Calu3 (cell line): Measurements from ENCODE around the gene TIAL1. TPM values are rescaled to one million over a fixed set of nuclear protein-coding genes. Genes with fewer than 3 reads are reported as not detected.

ENCODE experiments used
- BruUV-seq: library from RNA; stranded (reverse); fragments of 400-500 nt; replicated peaks from 2 replicates; lab custom pipeline; 2021; lab: Mats Ljungman, UMichigan
- CTCF ChIA-PET: fragments of 300-600 bp; sonication (Branson Sonifier 250); formaldehyde crosslinking; loops from one replicate; lab custom pipeline; 2022; ENCODE audit warnings: antibody characterized with exemption; lab: Charles Lee
- DNase-seq: peaks from one replicate; pipeline ENCODE4 v3.0.0; 2022
- H3K27ac Mint-ChIP-seq: one replicate; pipeline ENCODE4 v1.8.0; 2022; ENCODE audit warnings: mixed read lengths; ENCODE audit not compliant: unreplicated experiment
- H3K27me3 Mint-ChIP-seq: one replicate; pipeline ENCODE4 v1.8.0; 2022; ENCODE audit warnings: mixed read lengths; ENCODE audit not compliant: unreplicated experiment
- H3K36me3 Mint-ChIP-seq: one replicate; pipeline ENCODE4 v1.8.0; 2022; ENCODE audit warnings: mild to moderate bottlenecking, moderate library complexity, mixed read lengths; ENCODE audit not compliant: insufficient read depth, unreplicated experiment
- H3K4me1 Mint-ChIP-seq: one replicate; pipeline ENCODE4 v1.8.0; 2022; ENCODE audit warnings: mild to moderate bottlenecking, low read depth, mixed read lengths; ENCODE audit not compliant: unreplicated experiment
- H3K4me3 Mint-ChIP-seq: one replicate; pipeline ENCODE4 v1.8.0; 2022; ENCODE audit warnings: mild to moderate bottlenecking, low read depth, moderate library complexity, mixed read lengths; ENCODE audit not compliant: unreplicated experiment
- H3K9me3 Mint-ChIP-seq: one replicate; pipeline ENCODE4 v1.8.0; 2022; ENCODE audit warnings: low read depth, mixed read lengths; ENCODE audit not compliant: unreplicated experiment
- intact Hi-C: fragments of 100-400 bp; cut with micrococcal nuclease; formaldehyde crosslinking; loops from one replicate; pipeline ENCODE4 v1.10.0; 2022; ENCODE audit not compliant: unreplicated experiment
- total RNA-seq: library from RNA; stranded (reverse); gene quantifications from 2 replicates; pipeline ENCODE4 v1.2.3, GENCODE V29; 2022
- TF ChIP-seq, protein P1 (sequence below): fragments of 200-600 bp; IDR thresholded peaks from one replicate; pipeline ENCODE4 v1.8.0; 2022; ENCODE audit warnings: antibody characterized with exemption; ENCODE audit not compliant: unreplicated experiment

Gene TIAL1
- total RNA-seq, 1 experiment from 2014 or later: 82.6 TPM

DNA sequence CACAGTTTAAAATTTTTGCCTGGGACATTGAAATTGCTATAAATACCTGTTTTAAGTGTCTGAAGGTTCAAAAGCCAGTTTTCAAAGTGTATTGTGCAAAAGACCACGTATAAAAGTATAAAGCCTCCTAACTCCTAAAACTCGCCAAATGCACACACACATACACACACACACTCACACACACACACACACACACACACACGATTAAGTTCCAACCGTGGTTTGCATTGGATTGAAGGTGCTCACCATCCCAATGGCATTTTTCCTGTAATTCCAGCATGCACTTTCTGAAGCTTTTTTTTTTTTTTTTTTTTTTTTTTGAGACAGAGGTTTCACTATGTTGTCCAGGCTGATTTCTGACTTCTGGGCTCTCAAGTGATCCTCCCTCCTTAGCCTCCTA lies 51.5 kb downstream of the TIAL1 start:
- TF ChIP-seq, protein P1, sequence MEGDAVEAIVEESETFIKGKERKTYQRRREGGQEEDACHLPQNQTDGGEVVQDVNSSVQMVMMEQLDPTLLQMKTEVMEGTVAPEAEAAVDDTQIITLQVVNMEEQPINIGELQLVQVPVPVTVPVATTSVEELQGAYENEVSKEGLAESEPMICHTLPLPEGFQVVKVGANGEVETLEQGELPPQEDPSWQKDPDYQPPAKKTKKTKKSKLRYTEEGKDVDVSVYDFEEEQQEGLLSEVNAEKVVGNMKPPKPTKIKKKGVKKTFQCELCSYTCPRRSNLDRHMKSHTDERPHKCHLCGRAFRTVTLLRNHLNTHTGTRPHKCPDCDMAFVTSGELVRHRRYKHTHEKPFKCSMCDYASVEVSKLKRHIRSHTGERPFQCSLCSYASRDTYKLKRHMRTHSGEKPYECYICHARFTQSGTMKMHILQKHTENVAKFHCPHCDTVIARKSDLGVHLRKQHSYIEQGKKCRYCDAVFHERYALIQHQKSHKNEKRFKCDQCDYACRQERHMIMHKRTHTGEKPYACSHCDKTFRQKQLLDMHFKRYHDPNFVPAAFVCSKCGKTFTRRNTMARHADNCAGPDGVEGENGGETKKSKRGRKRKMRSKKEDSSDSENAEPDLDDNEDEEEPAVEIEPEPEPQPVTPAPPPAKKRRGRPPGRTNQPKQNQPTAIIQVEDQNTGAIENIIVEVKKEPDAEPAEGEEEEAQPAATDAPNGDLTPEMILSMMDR: no peak
- H3K9me3 Mint-ChIP-seq: no peaks in the 10 kb centered on the region
- H3K4me3 Mint-ChIP-seq: no peak overlapping the region
- CTCF ChIA-PET: interaction anchor here (0.5 kb wide), 1 partner anchor 337 kb away, joined by 3 read pairs; no protein-coding TSS in a partner anchor
- H3K4me1 Mint-ChIP-seq: peaks cover 9% of the 10 kb centered on the region
- peaks cover 12% of the 10 kb centered on the region for H3K36me3 Mint-ChIP-seq
- no peak overlapping the region for H3K27ac Mint-ChIP-seq
- intact Hi-C loops: no loop called here
- DNase-seq: no peak
- BruUV-seq: no TSS peak
- peaks cover 23% of the 10 kb centered on the region for H3K27me3 Mint-ChIP-seq

DNA sequence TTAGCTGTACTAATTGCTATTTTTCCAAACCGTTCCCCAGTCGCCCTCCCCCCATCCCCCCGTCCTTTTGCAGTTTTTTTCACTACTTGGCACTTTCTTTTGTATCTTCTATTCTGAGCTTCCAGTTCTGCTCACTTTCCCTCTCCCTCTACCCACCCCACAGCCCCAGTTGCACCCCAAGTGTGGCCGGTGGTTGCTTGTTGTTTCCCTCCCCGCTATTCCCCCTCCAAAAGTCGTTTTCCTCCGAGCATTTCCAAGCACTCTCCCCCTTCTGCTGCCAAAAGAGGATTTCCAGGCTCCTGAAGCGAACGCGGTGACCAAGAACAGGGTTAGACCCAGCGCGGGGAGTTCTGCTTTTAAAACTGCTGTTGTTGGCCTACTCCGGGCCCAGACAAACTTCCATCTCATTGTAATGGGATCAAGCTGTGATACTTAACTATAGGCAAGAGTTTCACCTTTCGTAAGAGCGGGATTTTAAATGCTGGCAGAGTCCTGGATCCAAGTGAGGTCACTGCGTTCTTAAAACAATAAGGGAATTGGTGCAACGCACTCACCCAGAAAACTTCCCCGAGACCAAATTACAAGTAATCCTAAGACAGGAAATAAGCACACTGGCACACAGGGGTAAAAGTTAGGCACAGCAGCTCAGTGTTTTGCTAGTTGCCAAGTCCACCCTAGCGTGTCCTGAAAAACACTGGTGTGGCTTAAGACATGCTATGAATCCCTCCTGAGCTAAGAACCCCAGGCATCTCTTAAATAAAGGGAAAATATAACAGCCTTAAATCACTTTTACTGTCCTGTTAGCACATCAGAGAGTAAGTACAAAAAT lies 52.7 kb downstream of the TIAL1 start:
- DNase-seq: no peak
- BruUV-seq: no TSS peak
- peak overlapping the region; percentile 83 for H3K27ac Mint-ChIP-seq
- H3K27me3 Mint-ChIP-seq: peaks cover 18% of the 10 kb centered on the region
- peak overlapping the region; percentile 81 for H3K4me3 Mint-ChIP-seq
- TF ChIP-seq, protein P1: no peak
- CTCF ChIA-PET: interaction anchor here (0.7 kb wide), 1 partner anchor 174 kb away, joined by 3 read pairs; no protein-coding TSS in a partner anchor
- H3K4me1 Mint-ChIP-seq: peaks cover 18% of the 10 kb centered on the region
- H3K36me3 Mint-ChIP-seq: peaks cover 12% of the 10 kb centered on the region
- intact Hi-C loops: no loop called here
- no peaks in the 10 kb centered on the region for H3K9me3 Mint-ChIP-seq

DNA sequence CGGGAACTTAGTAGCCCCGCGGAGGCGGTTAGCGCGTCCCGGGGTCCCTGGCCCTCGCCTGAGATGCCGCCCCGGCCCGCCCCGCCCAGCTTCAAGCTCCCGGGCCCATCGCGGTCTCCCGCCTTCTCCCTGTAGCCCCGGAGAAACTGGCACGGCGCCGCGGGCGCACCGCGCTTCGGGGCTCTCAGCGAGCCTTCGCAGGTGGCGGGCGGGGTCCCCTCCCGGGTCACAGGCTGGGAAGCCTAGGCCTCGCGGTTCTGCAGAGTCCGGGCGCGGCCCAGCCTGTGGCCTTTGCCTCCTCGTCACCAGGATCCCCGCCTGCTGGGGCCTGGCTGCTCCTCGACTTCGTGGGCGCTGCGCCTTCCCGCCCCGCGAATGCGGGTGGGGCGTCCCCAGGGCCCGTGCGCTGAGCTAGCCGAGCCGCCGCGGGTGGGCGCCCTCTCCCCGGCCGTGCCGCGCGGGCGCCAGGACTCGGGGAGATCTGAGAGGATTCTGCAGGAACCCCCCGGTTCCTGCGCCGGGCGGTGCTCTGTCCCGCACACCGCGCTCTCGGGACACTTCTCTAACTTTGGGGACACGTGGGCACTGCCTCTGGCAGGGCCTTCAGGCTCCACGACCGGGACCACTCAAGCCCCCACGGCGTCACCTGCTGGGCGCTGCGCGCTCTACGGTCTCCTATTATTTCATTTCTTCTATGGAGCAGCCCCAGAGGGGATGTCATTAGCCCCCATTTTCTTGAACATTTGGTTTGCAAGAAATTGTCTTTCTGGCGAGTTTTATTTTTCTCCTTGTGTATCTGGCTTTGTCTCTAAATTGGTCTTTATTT lies 53.6 kb downstream of the TIAL1 start:
- Mint-ChIP-seq H3K4me1 (peaks cover 26% of the 10 kb centered on the region), H3K36me3 (peaks cover 12% of the 10 kb centered on the region), H3K9me3 (no peaks in the 10 kb centered on the region), H3K27ac (peak overlapping the region; percentile 83), H3K4me3 (peak overlapping the region; percentile 81), H3K27me3 (peaks cover 9% of the 10 kb centered on the region)
- peak; percentile 56 for DNase-seq
- TF ChIP-seq, protein P1: peak; percentile 13
- no TSS peak for BruUV-seq
- intact Hi-C loops: no loop called here
- CTCF ChIA-PET: interaction anchor here (0.7 to 1.5 kb wide), 4 partner anchors 14 to 344 kb away, joined by 3 to 5 read pairs (median 4); no protein-coding TSS in a partner anchor

DNA sequence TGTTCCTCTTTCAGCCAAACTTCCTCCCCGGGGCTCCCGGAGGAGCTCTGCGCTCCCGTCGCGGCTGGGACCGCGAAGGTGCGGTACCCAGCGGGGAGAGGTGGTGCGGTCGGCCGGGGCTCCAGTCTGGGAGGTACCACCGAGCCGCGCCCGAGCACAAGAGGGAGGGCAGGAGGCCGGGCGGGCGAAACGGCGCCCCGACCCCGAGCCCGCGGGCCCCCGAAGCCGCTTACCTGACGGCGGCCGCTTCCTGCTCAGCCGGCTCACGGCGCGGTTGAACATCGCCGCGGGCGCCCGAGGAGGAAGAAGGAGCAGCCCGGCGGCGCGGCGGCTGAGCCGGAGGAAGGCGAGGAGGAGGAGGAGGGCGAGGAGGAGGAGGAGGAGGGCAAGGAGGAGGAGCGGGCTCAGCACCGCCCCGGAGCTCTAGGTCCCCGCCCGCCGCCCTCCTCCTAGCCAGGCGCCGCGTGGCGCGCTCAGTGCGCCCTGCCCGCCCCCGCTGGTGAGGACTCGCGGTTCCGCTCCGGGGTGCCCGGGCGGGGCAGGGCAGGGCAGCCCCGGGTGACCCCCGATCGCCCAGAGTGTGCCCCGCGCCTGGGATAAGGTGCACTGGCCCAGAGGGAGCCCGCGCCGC lies 54.3 kb downstream of the TIAL1 start, which contains the start of gene RGS10:
RGS10 (minus strand) TSS at position 363 of the 631 bp plus-strand sequence; CDS start at position 282, 81 bp downstream.
- Mint-ChIP-seq H3K36me3 (peaks cover 12% of the 10 kb centered on the region), H3K27ac (peak within 1 kb of the TSS; percentile 83), H3K4me1 (peaks cover 26% of the 10 kb centered on the region), H3K9me3 (no peaks in the 10 kb centered on the region), H3K27me3 (peaks cover 2% of the 10 kb centered on the region), H3K4me3 (peak within 1 kb of the TSS; percentile 81)
- CTCF ChIA-PET: interaction anchor here (0.5 to 1.5 kb wide), 4 partner anchors 13 to 343 kb away, joined by 3 to 5 read pairs (median 4); no protein-coding TSS in a partner anchor
- TF ChIP-seq, protein P1: no peak
- DNase-seq: peak; percentile 76
- BruUV-seq: no TSS peak
- intact Hi-C loops: no loop called here
